Hepatocyte (in vitro differentiated cells): ENCODE measurements around the gene RABGAP1L. TPM values are rescaled to one million over a fixed set of nuclear protein-coding genes. Genes with fewer than 3 reads are reported as not detected.

Experiments
- DNase-seq: peaks from one replicate; pipeline ENCODE4 v3.0.0-alpha.2; 2016; ENCODE audit warnings: low spot score
- H2AFZ ChIP-seq: fragments of 200-600 bp; sonication (generic); 2 replicates; pipeline ENCODE4 v1.6.0; 2016; ENCODE audit warnings: antibody characterized with exemption, mild to moderate bottlenecking
- H3K27ac ChIP-seq: fragments of 200-600 bp; sonication (generic); 2 replicates; pipeline ENCODE4 v1.5.1; 2016; ENCODE audit warnings: mild to moderate bottlenecking
- H3K27me3 ChIP-seq: fragments of 200-600 bp; sonication (generic); 2 replicates; pipeline ENCODE4 v1.6.1; 2016
- H3K36me3 ChIP-seq: fragments of 200-600 bp; sonication (generic); replicated peaks from 2 replicates; pipeline ENCODE4 v1.5.1; 2016; ENCODE audit warnings: low read depth; ENCODE audit not compliant: insufficient read depth
- H3K4me1 ChIP-seq: fragments of 200-600 bp; sonication (generic); 2 replicates; pipeline ENCODE4 v1.5.1; 2016; ENCODE audit warnings: mild to moderate bottlenecking, moderate library complexity; ENCODE audit not compliant: insufficient read depth
- H3K4me2 ChIP-seq: fragments of 200-600 bp; sonication (generic); 2 replicates; pipeline ENCODE4 v1.6.0; 2016
- H3K4me3 ChIP-seq: fragments of 200-600 bp; sonication (generic); 2 replicates; pipeline ENCODE4 v1.5.1; 2016; ENCODE audit warnings: mild to moderate bottlenecking
- H3K79me2 ChIP-seq: fragments of 200-600 bp; sonication (generic); 2 replicates; pipeline ENCODE4 v1.6.0; 2017; ENCODE audit warnings: mild to moderate bottlenecking
- H3K9me2 ChIP-seq: fragments of 200-600 bp; sonication (generic); replicated peaks from 2 replicates; pipeline ENCODE4 v1.6.0; 2017; ENCODE audit warnings: mild to moderate bottlenecking; ENCODE audit not compliant: insufficient read depth
- H3K9me3 ChIP-seq: fragments of 200-600 bp; sonication (generic); 2 replicates; pipeline ENCODE4 v1.5.1; 2016; ENCODE audit warnings: low read depth, mild to moderate bottlenecking
- H4K20me1 ChIP-seq: fragments of 200-600 bp; sonication (generic); 2 replicates; pipeline ENCODE4 v1.6.0; 2016; ENCODE audit warnings: mild to moderate bottlenecking; ENCODE audit not compliant: insufficient read depth, poor library complexity, severe bottlenecking
- CTCF ChIP-seq: fragments of 200-600 bp; sonication (generic); IDR thresholded peaks from 2 replicates; pipeline ENCODE4 v1.5.1; 2016; ENCODE audit warnings: antibody characterized with exemption, mild to moderate bottlenecking; ENCODE audit not compliant: poor library complexity
- EZH2 ChIP-seq: fragments of 200-600 bp; sonication (generic); IDR thresholded peaks from 2 replicates; pipeline ENCODE4 v1.6.1; 2016; ENCODE audit warnings: antibody characterized with exemption, mild to moderate bottlenecking, borderline replicate concordance
- EZH2phosphoT487 ChIP-seq: fragments of 200-600 bp; sonication (generic); IDR thresholded peaks from one replicate; pipeline ENCODE4 v1.6.1; 2018; ENCODE audit warnings: antibody characterized with exemption, mild to moderate bottlenecking, low read depth, moderate library complexity; ENCODE audit not compliant: unreplicated experiment, severe bottlenecking
- WGBS: methylation state at CpG from one replicate; pipeline ENCODE4 v1.1.6; 2016; ENCODE audit warnings: low lambda C conversion rate; ENCODE audit errors: missing lambda C conversion rate; 5-methylcytosine and 5-hydroxymethylcytosine counted together
- polyA plus RNA-seq: library from polyadenylated mRNA; unstranded; fragments of >200 nt; fragmentation: Nextera tagmentation; extraction: Ambion mirVana; gene quantifications from 2 replicates; pipeline ENCODE4 v1.2.1, GENCODE V29; 2016
- total RNA-seq: library from RNA; depleted of rRNA; stranded (reverse); fragments of >200 nt; gene quantifications from 2 replicates; pipeline ENCODE4 v1.2.3, GENCODE V29; 2014

The RABGAP1L gene
- total and polyA plus RNA-seq, 2 experiments from 2014 or later: 15.0 to 41.8 TPM

- Histone ChIP-seq H3K27me3 (no peaks in the 10 kb centered on the region), H4K20me1 (no peaks in the 10 kb centered on the region), H3K9me2 (no peaks in the 10 kb centered on the region), H3K9me3 (no peaks in the 10 kb centered on the region), H3K4me3 (no peak overlapping the region), H3K27ac (no peak overlapping the region), H2AFZ (no peak overlapping the region), H3K36me3 (no peaks in the 10 kb centered on the region), H3K4me1 (peaks cover 12% of the 10 kb centered on the region), H3K4me2 (no peak overlapping the region), H3K79me2 (no peaks in the 10 kb centered on the region)
- TF ChIP-seq EZH2phosphoT487: no peak
- no peak for TF ChIP-seq EZH2
- no peak for TF ChIP-seq CTCF
- DNase-seq: no peak
- WGBS: 66% methylated on average over 3 of the region's 3 CpGs
Measured at GRCh38 chr1:174898102-174898797, 738.9 kb downstream of the RABGAP1L start.

- Histone ChIP-seq H3K27me3 (no peaks in the 10 kb centered on the region), H3K4me2 (no peak overlapping the region), H4K20me1 (no peaks in the 10 kb centered on the region), H3K79me2 (no peaks in the 10 kb centered on the region), H3K36me3 (no peaks in the 10 kb centered on the region), H3K27ac (no peak overlapping the region), H2AFZ (no peak overlapping the region), H3K9me2 (no peaks in the 10 kb centered on the region), H3K4me3 (no peak overlapping the region), H3K4me1 (no peaks in the 10 kb centered on the region), H3K9me3 (no peaks in the 10 kb centered on the region)
- WGBS: 76% methylated on average over 3 of the region's 3 CpGs
- no peak for DNase-seq
- TF ChIP-seq EZH2phosphoT487 (no peak), CTCF (no peak), EZH2 (no peak)
Measured at GRCh38 chr1:174900317-174900716, 741.0 kb downstream of the RABGAP1L start.

DNA sequence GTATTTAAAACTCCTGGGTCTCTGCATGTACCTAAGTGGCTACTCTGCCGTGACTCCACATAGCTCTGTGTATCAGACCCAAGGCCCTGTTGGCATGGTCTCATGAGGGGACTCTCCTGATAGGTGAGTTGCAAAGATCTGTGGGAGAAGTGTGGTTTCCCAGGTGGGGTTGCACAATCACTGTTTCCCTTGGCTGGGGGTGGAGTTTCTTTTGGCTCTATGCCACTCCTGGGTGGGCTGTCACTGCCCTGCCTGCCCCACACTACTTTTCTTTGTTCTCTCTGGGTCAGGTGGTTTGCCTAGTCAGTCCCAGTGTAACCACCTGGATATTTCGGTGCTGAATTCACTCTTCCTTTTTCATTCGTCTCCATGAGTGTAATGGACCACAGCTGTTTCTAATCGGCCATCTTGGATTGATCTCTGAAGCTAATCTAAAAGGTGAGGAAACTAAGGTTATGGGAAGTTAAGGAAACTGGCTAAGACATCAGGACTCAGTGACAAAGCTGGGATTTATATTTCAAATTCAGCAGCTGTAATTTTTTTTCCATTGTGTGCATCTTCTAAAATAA lies 743.3 kb downstream of the RABGAP1L start:
- H3K79me2 ChIP-seq: no peaks in the 10 kb centered on the region
- WGBS: 87% methylated on average over 4 of the region's 4 CpGs

More for the DNA sequence above, 743.3 kb downstream of the RABGAP1L start:
- no peak overlapping the region for H2AFZ ChIP-seq
- no peaks in the 10 kb centered on the region for H3K27me3 ChIP-seq
- H3K4me2 ChIP-seq: no peak overlapping the region
- no peak overlapping the region for H3K4me3 ChIP-seq
- TF ChIP-seq EZH2: no peak
- no peak for TF ChIP-seq EZH2phosphoT487
- TF ChIP-seq CTCF: no peak
- no peaks in the 10 kb centered on the region for H3K4me1 ChIP-seq
- no peaks in the 10 kb centered on the region for H3K36me3 ChIP-seq
- H3K9me3 ChIP-seq: no peaks in the 10 kb centered on the region
- DNase-seq: peak; percentile 21
- H4K20me1 ChIP-seq: no peaks in the 10 kb centered on the region
- H3K27ac ChIP-seq: no peak overlapping the region
- H3K9me2 ChIP-seq: no peaks in the 10 kb centered on the region
